ENCODE measurements around the gene CNP.

The CNP gene

GRCh38 chr17:41956522-41956921 lies 10.1 kb upstream of the CNP start:
- H2AFZ ChIP-seq (ENCODE audit: low read depth, low read length) = no peak overlapping the region
- ATAC-seq (ENCODE audit: insufficient read depth, low read depth) (no peak), DNase-seq (no peak)
- no peak overlapping the region for H3K4me3 ChIP-seq (ENCODE audit: low read depth in 1 of 2, low read length in 2 of 2)
- no peak overlapping the region for H3K9ac ChIP-seq (ENCODE audit: low read depth, low read length)
- no peaks in the 10 kb centered on the region for H4K20me1 ChIP-seq (ENCODE audit: insufficient read depth, low read length)
- no peaks in the 10 kb centered on the region for H3K36me3 ChIP-seq (ENCODE audit: insufficient read depth, low read length)
- TF ChIP-seq CTCF (IDR thresholded peaks at IDR 0.05; ENCODE audit: borderline replicate concordance, extremely low read depth, low read length, poor library complexity, severe bottlenecking) (no peak), EZH2 (IDR thresholded peaks at IDR 0.05; ENCODE audit: borderline replicate concordance, low read depth, low read length, severe bottlenecking) (no peak)
- H3K4me1 ChIP-seq (ENCODE audit: insufficient read depth, low read length) = no peaks in the 10 kb centered on the region
- H3K4me2 ChIP-seq (ENCODE audit: insufficient read depth, low read length) = no peak overlapping the region
- H3K27me3 ChIP-seq (ENCODE audit: insufficient read depth, low read length, poor library complexity) = no peaks in the 10 kb centered on the region
- no peaks in the 10 kb centered on the region for H3K9me3 ChIP-seq (ENCODE audit: insufficient read depth, low read length, severe bottlenecking)
- H3K27ac ChIP-seq (ENCODE audit: low read length) = no peak overlapping the region
- no peaks in the 10 kb centered on the region for H3K79me2 ChIP-seq (ENCODE audit: insufficient read depth, low read length)

GRCh38 chr17:41957031-41957868 lies 9.3 kb upstream of the CNP start:
- Histone ChIP-seq H3K79me2 (ENCODE audit: insufficient read depth, low read length) (no peaks in the 10 kb centered on the region), H3K9me3 (ENCODE audit: insufficient read depth, low read length, severe bottlenecking) (no peaks in the 10 kb centered on the region), H3K36me3 (ENCODE audit: insufficient read depth, low read length) (no peaks in the 10 kb centered on the region), H3K4me1 (ENCODE audit: insufficient read depth, low read length) (no peaks in the 10 kb centered on the region), H3K27me3 (ENCODE audit: insufficient read depth, low read length, poor library complexity) (no peaks in the 10 kb centered on the region), H3K4me2 (ENCODE audit: insufficient read depth, low read length) (no peak overlapping the region), H3K27ac (ENCODE audit: low read length) (no peak overlapping the region), H3K4me3 (ENCODE audit: low read depth in 1 of 2, low read length in 2 of 2) (no peak overlapping the region), H4K20me1 (ENCODE audit: insufficient read depth, low read length) (no peaks in the 10 kb centered on the region), H3K9ac (ENCODE audit: low read depth, low read length) (no peak overlapping the region), H2AFZ (ENCODE audit: low read depth, low read length) (no peak overlapping the region)
- DNase-seq = no peak
- ATAC-seq (ENCODE audit: insufficient read depth, low read depth) = no peak
- TF ChIP-seq CTCF (IDR thresholded peaks at IDR 0.05; ENCODE audit: borderline replicate concordance, extremely low read depth, low read length, poor library complexity, severe bottlenecking) (no peak), EZH2 (IDR thresholded peaks at IDR 0.05; ENCODE audit: borderline replicate concordance, low read depth, low read length, severe bottlenecking) (no peak)

DNA sequence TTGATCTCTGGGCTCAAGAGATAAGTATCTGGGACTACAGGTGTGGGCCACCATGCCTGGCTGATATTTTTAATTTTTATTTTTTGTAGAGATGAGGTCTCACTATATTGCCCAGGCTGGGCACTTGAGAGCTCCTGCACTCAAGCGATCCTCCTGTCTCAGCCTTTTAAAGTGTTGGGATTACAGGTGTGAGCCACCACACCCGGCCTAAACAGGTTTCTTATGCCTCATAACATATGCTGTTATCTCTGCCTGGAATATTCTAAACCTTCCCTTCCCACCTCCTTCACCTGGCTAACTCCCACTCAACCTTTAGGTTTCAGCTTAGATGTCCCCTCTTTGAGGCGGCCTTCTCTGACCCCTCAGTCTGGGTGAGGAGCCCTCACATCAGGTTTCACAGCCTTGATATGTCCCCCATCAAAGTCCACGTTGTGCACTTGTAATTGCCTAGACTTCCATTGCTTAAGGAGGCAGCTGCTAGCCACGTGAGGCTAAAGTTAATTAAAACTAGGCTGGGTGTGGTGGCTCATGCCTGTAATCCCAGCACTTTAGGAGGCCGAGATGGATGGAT lies 8.6 kb upstream of the CNP start:
- H3K4me1 ChIP-seq (ENCODE audit: insufficient read depth, low read length) = peaks cover 4% of the 10 kb centered on the region; the same call in 1 of the 2 replicates
- no peak for DNase-seq
- no peaks in the 10 kb centered on the region for H3K9me3 ChIP-seq (ENCODE audit: insufficient read depth, low read length, severe bottlenecking)
- TF ChIP-seq EZH2 (IDR thresholded peaks at IDR 0.05; ENCODE audit: borderline replicate concordance, low read depth, low read length, severe bottlenecking) = no peak
- TF ChIP-seq CTCF (IDR thresholded peaks at IDR 0.05; ENCODE audit: borderline replicate concordance, extremely low read depth, low read length, poor library complexity, severe bottlenecking) = no peak
- H4K20me1 ChIP-seq (ENCODE audit: insufficient read depth, low read length) = no peaks in the 10 kb centered on the region
- no peak overlapping the region for H3K4me2 ChIP-seq (ENCODE audit: insufficient read depth, low read length)
- no peak overlapping the region for H3K9ac ChIP-seq (ENCODE audit: low read depth, low read length)
- no peak for ATAC-seq (ENCODE audit: insufficient read depth, low read depth)
- H3K27ac ChIP-seq (ENCODE audit: low read length) = no peak overlapping the region
- H3K36me3 ChIP-seq (ENCODE audit: insufficient read depth, low read length) = no peaks in the 10 kb centered on the region
- no peak overlapping the region for H2AFZ ChIP-seq (ENCODE audit: low read depth, low read length)
- H3K4me3 ChIP-seq (ENCODE audit: low read depth in 1 of 2, low read length in 2 of 2) = no peak overlapping the region
- no peaks in the 10 kb centered on the region for H3K27me3 ChIP-seq (ENCODE audit: insufficient read depth, low read length, poor library complexity)
- H3K79me2 ChIP-seq (ENCODE audit: insufficient read depth, low read length) = no peaks in the 10 kb centered on the region

Measured in DND-41 (cell line).